ACHN (cell line): ENCODE data around the gene ATP1A4.

Experiments
- DNase-seq: peaks from one replicate; pipeline ENCODE4 v3.0.0-alpha.2; 2015
- in situ Hi-C: cut with HindIII; loops from 2 replicates; pipeline ENCODE4 v1.10.0; 2017; ENCODE audit warnings: low sequenced_read_pairs, low pct_ligation_motif_present, low pct_unique_long_range_greater_than_20kb

The ATP1A4 gene

DNA sequence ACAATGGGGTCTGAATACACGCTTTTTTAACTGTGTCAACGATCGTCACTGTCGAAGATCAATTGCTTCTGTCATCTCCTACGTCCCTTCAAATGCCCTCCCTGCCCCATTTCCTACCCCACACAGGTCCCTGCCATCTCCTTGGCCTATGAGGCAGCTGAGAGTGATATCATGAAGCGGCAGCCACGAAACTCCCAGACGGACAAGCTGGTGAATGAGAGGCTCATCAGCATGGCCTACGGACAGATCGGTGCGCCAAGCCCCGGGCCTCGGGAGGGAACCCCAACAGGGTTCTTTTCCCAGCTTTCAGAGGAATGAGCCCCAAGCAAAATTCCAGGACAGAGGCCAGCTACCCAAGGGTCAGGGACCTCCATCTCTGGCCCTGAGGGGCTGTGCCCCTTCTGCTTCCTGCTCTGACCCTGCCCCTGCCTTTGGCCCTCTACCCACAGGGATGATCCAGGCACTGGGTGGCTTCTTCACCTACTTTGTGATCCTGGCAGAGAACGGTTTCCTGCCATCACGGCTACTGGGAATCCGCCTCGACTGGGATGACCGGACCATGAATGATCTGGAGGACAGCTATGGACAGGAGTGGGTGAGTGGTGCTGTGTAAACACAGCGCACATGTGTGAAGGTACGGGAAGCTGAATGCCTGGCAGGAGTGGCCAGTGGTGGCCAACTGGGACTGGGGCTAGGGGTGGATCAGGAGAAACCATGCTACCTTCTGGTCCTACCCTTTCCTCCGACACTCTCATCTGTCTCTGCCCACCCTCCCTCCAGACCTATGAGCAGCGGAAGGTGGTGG lies 15.1 kb upstream of the ATP1A4 start:
- DNase-seq = no peak
- in situ Hi-C loops = no loop called here

DNA sequence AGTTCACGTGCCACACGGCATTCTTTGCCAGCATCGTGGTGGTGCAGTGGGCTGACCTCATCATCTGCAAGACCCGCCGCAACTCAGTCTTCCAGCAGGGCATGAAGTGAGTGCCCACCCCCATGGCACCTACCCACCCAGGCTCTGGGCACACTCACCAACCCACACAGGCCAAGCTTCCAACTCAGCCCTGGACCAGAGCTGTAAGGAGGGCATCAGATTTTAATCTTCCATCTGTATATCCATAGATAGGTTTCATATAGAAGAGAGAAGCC lies 14.5 kb upstream of the ATP1A4 start:
- in situ Hi-C loops = no loop called here
- DNase-seq = no peak

DNA sequence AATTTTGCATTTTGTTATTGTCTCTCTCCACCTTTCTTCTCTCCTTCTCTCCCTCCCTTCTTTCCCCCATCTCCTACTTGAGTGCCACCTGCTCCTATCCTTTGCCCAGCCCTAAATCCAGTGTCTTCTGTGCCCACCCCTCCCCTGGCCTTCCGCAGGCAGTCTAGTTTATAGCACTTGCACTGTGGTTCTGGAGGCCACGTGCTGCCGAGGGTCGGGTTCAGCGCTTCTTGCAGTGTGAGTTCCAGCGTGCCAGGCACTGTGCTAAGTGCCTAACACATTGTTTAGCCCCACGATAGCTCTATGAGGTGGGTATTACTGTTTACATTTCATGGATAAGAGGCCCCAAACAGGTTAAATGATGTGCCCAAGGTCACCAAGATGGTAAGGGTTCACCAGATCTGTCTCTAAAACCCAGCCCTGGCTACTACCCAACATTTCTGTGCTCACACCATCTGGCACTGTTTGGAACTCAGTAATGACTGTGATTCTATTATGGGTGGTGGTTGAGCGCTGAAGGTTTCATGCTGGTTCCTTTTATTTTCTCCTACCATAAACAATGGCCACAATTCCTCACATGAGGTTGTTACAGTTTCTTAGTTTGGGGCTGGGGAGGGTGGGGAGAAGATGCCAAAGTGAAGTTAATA lies 14.1 kb upstream of the ATP1A4 start:
- in situ Hi-C loops = no loop called here
- DNase-seq = no peak

GRCh38 chr1:160139840-160140239 lies 11.6 kb upstream of the ATP1A4 start:
- DNase-seq = no peak
- in situ Hi-C loops = no loop called here

- in situ Hi-C loops = no loop called here
- DNase-seq = no peak
These were observed 7.7 kb upstream of the ATP1A4 start for GRCh38 chr1:160143695-160144094.

DNA sequence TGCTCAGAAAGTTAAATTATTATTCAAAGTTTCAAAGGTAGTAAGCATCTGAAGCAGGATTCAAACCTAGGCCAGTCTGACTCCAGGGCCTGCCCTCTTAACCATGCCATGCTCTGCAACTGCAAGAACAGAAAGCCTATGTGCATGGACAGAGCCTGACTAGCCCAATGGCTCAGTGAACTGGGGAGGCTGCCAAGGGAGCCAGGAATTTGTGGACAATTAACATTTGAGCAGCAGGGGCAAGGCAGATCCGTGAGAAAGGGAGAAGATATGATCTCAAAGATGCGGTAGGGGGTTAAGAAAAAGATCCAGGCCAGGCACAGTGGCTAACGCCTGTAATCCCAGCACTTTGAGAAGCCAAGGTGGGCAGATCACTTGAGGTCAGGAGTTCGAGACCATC lies 6.5 kb upstream of the ATP1A4 start:
- in situ Hi-C loops = no loop called here
- no peak for DNase-seq

GRCh38 chr1:160146107-160146506 lies 5.3 kb upstream of the ATP1A4 start:
- in situ Hi-C loops = no loop called here
- DNase-seq = no peak

DNA sequence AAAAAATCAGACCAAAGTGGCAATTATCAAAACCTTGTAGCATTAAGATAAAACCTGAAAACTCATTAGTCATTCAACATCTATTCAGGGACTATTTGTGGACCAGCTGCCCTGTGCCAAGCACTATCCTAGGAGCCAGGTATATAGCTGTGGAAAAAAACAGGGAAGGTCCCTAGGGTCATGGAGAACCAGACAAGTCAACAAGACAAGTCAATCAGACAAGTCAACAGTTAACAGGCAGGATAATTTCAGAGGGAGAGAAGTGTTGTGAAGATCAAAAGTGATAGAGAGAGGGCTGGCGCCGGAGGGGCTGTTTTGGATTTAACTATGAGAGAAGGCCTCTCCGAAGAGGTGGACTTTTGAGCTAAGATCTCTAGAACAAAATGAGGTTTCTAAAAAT lies 3.3 kb upstream of the ATP1A4 start:
- in situ Hi-C loops = no loop called here
- DNase-seq = no peak

DNA sequence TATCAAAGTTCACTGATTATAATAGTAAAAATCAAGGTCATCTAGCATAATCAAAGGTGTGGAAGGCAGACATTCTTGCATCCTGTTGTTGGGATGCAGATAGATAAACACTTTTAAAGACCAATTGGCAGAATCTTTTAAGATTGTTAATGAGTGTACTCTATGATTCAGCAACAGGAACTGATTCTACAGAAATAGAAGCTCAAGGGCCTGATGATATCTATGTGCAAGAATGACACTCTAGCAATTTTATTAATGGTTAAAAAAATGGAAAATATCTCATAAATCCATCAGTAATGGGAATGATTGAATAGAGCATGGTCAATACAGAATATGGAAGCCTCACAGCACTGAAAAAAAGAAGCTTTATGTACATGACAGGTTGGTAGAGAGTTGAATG lies 2.2 kb upstream of the ATP1A4 start:
- DNase-seq = no peak
- in situ Hi-C loops = no loop called here

- in situ Hi-C loops = no loop called here
- DNase-seq = no peak
These were observed 1.7 kb upstream of the ATP1A4 start for GRCh38 chr1:160149716-160150115.

- in situ Hi-C loops = no loop called here
- no peak for DNase-seq
These were observed 3.4 kb downstream of the ATP1A4 start for GRCh38 chr1:160154790-160155189.

GRCh38 chr1:160156361-160156760 lies 5.0 kb downstream of the ATP1A4 start:
- in situ Hi-C loops = no loop called here
- DNase-seq = no peak

- DNase-seq = no peak
- in situ Hi-C loops = no loop called here
These were observed 5.8 kb downstream of the ATP1A4 start for GRCh38 chr1:160157174-160157573.

DNA sequence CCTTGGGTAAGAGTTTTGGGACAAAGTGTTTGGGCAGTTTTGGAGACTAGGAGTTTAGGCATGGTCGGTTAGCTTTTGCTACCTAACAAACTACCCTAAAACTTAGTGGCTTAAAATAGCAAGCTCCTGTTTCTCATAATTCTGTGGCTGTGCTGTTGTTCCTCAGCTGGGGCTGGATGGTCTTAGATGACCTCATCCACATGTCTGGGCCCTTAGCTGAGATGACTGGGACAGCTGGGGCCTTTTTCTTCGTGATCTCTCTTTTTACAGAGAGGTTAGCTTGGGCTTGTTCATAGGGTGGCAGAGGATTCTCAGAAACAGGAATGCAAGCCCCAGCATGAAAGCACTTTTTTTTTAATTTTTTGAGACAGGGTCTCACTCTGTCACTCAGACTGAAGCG lies 6.6 kb downstream of the ATP1A4 start:
- in situ Hi-C loops = no loop called here
- no peak for DNase-seq

DNA sequence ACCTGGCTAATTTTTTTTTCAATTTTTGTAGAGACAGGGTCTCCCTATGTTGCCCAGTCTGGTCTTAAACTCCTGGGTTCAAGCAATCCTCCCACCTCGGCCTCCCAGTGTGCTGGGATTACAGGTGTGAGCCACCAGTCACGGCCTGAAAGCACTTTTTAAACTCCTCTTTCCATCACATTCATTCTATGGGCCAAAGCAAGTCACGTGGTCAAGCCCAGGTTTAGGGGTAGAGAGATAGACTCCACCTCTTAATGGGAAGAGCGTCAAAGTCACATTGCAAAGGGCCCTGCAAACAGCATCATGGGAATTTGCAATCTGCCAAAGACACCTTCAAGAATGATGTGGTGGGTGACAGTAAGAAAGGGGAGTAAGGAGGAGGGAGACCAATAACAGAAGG lies 7.1 kb downstream of the ATP1A4 start:
- in situ Hi-C loops = no loop called here
- DNase-seq = no peak

GRCh38 chr1:160159846-160160245 lies 8.4 kb downstream of the ATP1A4 start:
- no peak for DNase-seq
- in situ Hi-C loops = no loop called here

DNA sequence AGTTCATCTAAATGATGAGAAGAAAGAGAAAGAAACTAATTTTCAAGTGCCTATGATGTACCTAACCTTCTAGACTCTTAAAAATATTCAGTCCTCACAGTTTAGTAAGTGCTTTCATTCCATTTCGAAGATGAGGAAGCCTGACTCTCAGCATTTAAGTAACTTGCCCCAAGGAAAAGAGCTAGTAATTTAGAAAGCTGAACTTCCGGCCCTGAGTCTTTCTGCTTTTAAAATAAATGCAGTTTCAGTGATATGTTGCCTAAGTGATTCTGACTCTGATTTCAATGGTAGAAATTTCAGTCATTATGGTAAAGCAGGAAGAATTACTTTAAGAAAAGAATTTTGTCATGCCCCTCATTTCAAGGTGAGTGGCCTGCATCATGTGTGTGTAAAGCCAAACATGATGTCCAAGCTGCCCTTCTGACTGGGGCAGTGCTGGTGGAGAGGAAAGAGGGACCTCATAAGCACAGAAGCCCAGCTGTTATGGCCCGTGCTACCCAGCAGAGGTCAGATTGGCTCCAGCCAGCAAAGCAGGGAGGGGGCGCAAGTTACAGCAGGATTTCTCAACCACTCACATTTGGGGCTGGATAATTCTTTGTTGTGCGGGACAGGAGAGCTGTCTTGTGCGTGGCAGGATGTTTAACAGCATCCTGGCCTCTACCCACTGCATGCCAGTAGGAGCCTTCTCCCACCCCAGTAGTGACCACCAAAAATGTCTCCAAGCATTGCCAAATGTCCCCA lies 10.7 kb downstream of the ATP1A4 start:
- in situ Hi-C loops = no loop called here
- DNase-seq = peak; percentile 28

DNA sequence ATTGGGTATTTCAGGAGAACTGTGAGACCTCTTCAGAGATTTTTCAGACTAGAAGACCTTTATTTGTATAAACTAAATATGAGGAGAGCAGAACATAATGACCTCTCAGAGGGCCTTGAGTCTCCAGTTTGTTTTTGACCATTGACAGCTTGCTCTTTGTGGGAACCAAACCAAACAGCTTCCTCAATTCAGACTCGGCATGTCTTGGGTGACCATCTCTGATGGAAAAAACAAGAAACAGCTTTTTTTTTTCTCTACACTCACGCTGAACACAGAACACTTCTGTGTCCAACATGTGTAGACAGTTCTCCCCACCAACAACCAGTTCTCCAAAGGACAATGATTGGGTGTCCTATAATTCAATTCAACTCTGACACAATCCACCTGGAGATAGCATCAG lies 11.5 kb downstream of the ATP1A4 start:
- in situ Hi-C loops = no loop called here
- DNase-seq = no peak

GRCh38 chr1:160163615-160164014 lies 12.2 kb downstream of the ATP1A4 start:
- peak; percentile 39 for DNase-seq
- in situ Hi-C loops = no loop called here

GRCh38 chr1:160164121-160164520 lies 12.7 kb downstream of the ATP1A4 start:
- DNase-seq = no peak

More at GRCh38 chr1:160164121-160164520, 12.7 kb downstream of the ATP1A4 start:
- in situ Hi-C loops = no loop called here
